Measurements from ENCODE around the gene CERS5.
"Not testable (repeated sequence)": the region's sequence is repeated elsewhere in the genome, so short reads cannot be mapped to it uniquely, and the experiment has no call there.

GRCh38 chr12:50154947-50155346, 12.2 kb downstream of the CERS5 start:
- TF ChIP-seq EZH2phosphoT487 (IDR thresholded peaks at IDR 0.05; ENCODE audit: borderline replicate concordance, low read depth); CTCF (IDR thresholded peaks at IDR 0.05); MAX (IDR thresholded peaks at IDR 0.05; ENCODE audit: low read depth); RCOR1 (IDR thresholded peaks at IDR 0.05; ENCODE audit: low read length); RAD21 (IDR thresholded peaks at IDR 0.05; ENCODE audit: low read length); GABPA (IDR thresholded peaks at IDR 0.05; ENCODE audit: low read depth); TEAD4 (IDR thresholded peaks at IDR 0.05; ENCODE audit: borderline replicate concordance, insufficient read depth); TAF1 (IDR thresholded peaks at IDR 0.05; ENCODE audit: borderline replicate concordance, low read depth, low read length); PBX3 (IDR thresholded peaks at IDR 0.05); CHD2 (IDR thresholded peaks at IDR 0.05; ENCODE audit: low read length, partially characterized antibody): not testable (repeated sequence)
